Natural killer cell (primary cell): ENCODE measurements around the gene PIK3C2G. TPM values are rescaled to one million over a fixed set of nuclear protein-coding genes. Genes with fewer than 3 reads are reported as not detected.

Source experiments
- ATAC-seq, 3 donors: fragments of 150-1000 bp in 2 of 3; fragments of 200-7000 bp in 1 of 3; cut with Tn5 transposase; 1 replicate in 1 of 3; 2 replicates in 2 of 3; pipeline ENCODE4 v1.10.0; 2021; ENCODE audit warnings: mild to moderate bottlenecking in 2 of 3, moderate library complexity in 2 of 3
- DNase-seq, 2 donors: peaks; one replicate each; pipeline versions ENCODE4 v3.0.0 to v3.0.0-alpha.2; 2013 to 2021; ENCODE audit warnings: mixed read lengths in 1 of 2
- H3K27ac ChIP-seq: one replicate; pipeline ENCODE4 v1.5.1; 2013; ENCODE audit warnings: mild to moderate bottlenecking, low read length
- H3K27me3 ChIP-seq: one replicate; pipeline ENCODE4 v1.6.1; 2013; ENCODE audit warnings: low read length; ENCODE audit not compliant: control insufficient read depth, insufficient read depth
- H3K36me3 ChIP-seq: one replicate; pipeline ENCODE4 v1.6.1; 2013; ENCODE audit warnings: low read length; ENCODE audit not compliant: control insufficient read depth, insufficient read depth
- H3K4me1 ChIP-seq: one replicate; pipeline ENCODE4 v1.6.1; 2013; ENCODE audit warnings: low read length; ENCODE audit not compliant: control insufficient read depth, insufficient read depth
- H3K4me3 ChIP-seq: one replicate; pipeline ENCODE4 v1.5.1; 2013; ENCODE audit warnings: low read length
- H3K9me3 ChIP-seq: one replicate; pipeline ENCODE4 v1.6.1; 2013; ENCODE audit warnings: low read length; ENCODE audit not compliant: control insufficient read depth, insufficient read depth
- H3K27ac Mint-ChIP-seq, 2 donors: one replicate each; pipeline ENCODE4 v1.8.0; 2022; ENCODE audit warnings: mild to moderate bottlenecking in 2 of 2, mixed read lengths in 2 of 2, moderate library complexity in 1 of 2
- H3K27me3 Mint-ChIP-seq, 2 donors: one replicate each; pipeline ENCODE4 v1.8.0; 2022; ENCODE audit warnings: low read depth in 2 of 2, mixed read lengths in 2 of 2
- H3K36me3 Mint-ChIP-seq: one replicate; pipeline ENCODE4 v1.8.0; 2022; ENCODE audit warnings: mixed read lengths
- H3K4me1 Mint-ChIP-seq, 2 donors: one replicate each; pipeline ENCODE4 v1.8.0; 2022; ENCODE audit warnings: mixed read lengths in 2 of 2
- H3K4me3 Mint-ChIP-seq: one replicate; pipeline ENCODE4 v1.8.0; 2022; ENCODE audit warnings: mild to moderate bottlenecking, moderate library complexity, mixed read lengths
- H3K9me3 Mint-ChIP-seq, 2 donors: one replicate each; pipeline ENCODE4 v1.8.0; 2022; ENCODE audit warnings: mixed read lengths in 2 of 2
- WGBS: methylation state at CpG from one replicate; pipeline ENCODE4 v1.1.7; 2013; ENCODE audit warnings: missing lambda C conversion rate; ENCODE audit not compliant: insufficient coverage; 5-methylcytosine and 5-hydroxymethylcytosine counted together
- intact Hi-C: fragments of 100-400 bp; cut with micrococcal nuclease; formaldehyde crosslinking; loops from one replicate; pipeline ENCODE4 v1.14.2; 2022
- total RNA-seq, 4 donors: library from RNA; stranded (reverse); fragments of 120-200 nt in 1 of 4; gene quantifications; one replicate each; pipeline versions ENCODE4 v1.2.3 to v1.2.4, GENCODE V29; 2013 to 2022
- TF ChIP-seq, protein P1 (sequence below): fragments of 200-600 bp; IDR thresholded peaks from one replicate; pipeline ENCODE4 v1.8.0; 2022; ENCODE audit warnings: antibody characterized with exemption

Gene PIK3C2G
- total RNA-seq, 3 donors from 2014 or later (not counting 1 experiment from before 2014, with no cell fraction given) = not detected

DNA sequence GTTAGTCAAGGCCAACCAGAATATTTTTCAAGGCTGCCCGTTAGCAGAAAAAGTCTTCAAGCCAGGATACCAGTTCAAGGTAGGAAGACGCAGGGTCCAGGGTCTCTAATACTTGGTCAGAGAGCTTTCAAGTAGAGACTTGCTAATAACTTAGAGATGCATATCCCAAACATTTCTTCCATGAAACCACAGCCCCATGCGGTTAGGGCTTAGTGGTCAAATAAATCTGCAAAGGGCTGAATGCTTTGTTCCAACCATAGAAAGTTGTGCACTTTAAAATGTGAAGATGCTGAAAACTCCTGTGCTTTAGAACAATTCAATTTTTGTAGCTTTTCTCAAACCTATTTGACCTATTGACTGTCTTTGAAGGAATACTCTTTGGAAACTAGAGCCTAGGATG, 208.9 kb downstream of the PIK3C2G start:
- Mint-ChIP-seq H3K27ac (no peak overlapping the region), H3K9me3 (peaks cover 7 to 11% of the 10 kb centered on the region in 2 donors), H3K4me3 (no peak overlapping the region), H3K4me1 (no peaks in the 10 kb centered on the region), H3K27me3 (no peaks in the 10 kb centered on the region), H3K36me3 (no peaks in the 10 kb centered on the region)
- Histone ChIP-seq H3K36me3 (no peaks in the 10 kb centered on the region), H3K27ac (no peak overlapping the region), H3K4me3 (no peak overlapping the region), H3K9me3 (no peaks in the 10 kb centered on the region), H3K27me3 (no peaks in the 10 kb centered on the region), H3K4me1 (no peaks in the 10 kb centered on the region)
- intact Hi-C loops = no loop called here
- WGBS = 87% methylated on average over 3 of the region's 3 CpGs
- TF ChIP-seq, protein P1, sequence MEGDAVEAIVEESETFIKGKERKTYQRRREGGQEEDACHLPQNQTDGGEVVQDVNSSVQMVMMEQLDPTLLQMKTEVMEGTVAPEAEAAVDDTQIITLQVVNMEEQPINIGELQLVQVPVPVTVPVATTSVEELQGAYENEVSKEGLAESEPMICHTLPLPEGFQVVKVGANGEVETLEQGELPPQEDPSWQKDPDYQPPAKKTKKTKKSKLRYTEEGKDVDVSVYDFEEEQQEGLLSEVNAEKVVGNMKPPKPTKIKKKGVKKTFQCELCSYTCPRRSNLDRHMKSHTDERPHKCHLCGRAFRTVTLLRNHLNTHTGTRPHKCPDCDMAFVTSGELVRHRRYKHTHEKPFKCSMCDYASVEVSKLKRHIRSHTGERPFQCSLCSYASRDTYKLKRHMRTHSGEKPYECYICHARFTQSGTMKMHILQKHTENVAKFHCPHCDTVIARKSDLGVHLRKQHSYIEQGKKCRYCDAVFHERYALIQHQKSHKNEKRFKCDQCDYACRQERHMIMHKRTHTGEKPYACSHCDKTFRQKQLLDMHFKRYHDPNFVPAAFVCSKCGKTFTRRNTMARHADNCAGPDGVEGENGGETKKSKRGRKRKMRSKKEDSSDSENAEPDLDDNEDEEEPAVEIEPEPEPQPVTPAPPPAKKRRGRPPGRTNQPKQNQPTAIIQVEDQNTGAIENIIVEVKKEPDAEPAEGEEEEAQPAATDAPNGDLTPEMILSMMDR = no peak
- ATAC-seq = no peak
- DNase-seq = no peak

DNA sequence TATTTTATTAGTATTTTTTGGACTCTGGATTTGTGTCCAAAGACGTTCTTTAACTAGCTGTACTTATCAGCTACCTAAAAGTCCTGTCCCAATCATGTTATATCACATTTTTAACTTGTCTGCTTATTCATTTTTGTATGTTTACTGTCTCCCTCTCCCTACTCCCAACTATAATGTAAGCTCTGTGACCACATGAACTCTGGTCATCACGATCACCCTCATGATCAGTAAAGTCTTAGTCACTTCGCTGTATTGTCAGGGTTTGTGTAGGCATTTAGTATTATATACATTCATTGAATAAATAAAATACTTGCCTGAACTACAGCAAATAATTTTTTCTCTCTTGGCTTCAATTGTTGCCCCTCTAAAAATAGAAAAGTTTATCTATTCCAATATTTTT, 211.0 kb downstream of the PIK3C2G start:
- intact Hi-C loops = no loop called here
- Mint-ChIP-seq H3K36me3 (no peaks in the 10 kb centered on the region), H3K27ac (no peak overlapping the region), H3K4me3 (no peak overlapping the region), H3K9me3 (peaks cover 12% of the 10 kb centered on the region in 2 donors), H3K27me3 (no peaks in the 10 kb centered on the region), H3K4me1 (no peaks in the 10 kb centered on the region)
- H3K9me3 ChIP-seq = no peaks in the 10 kb centered on the region
- no CpG with 5 or more reads among the region's 3 CpGs for WGBS
- ATAC-seq (no peak), DNase-seq (no peak)
- H3K4me1 ChIP-seq = no peaks in the 10 kb centered on the region
- TF ChIP-seq, protein P1 = no peak
- no peaks in the 10 kb centered on the region for H3K27me3 ChIP-seq
- no peak overlapping the region for H3K4me3 ChIP-seq
- no peaks in the 10 kb centered on the region for H3K36me3 ChIP-seq
- no peak overlapping the region for H3K27ac ChIP-seq

DNA sequence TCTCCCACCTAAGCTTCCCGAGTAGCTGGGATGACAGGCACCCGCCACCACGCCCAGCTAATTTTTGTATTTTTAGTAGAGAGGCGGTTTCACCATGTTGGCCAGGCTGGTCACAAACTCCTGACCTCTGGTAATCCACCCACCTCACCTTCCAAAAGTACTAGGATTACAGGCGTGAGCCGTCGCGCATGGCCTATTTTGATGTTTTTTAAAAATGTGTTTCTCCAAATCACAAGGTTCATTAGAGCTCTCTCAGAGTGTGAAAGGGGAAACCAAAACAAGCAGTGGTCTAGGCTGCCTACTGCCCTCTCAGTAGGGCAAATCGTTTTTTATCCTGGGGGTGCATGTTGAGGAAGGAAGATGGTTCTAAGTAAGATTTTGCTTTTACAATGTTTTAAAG, 211.5 kb downstream of the PIK3C2G start:
- TF ChIP-seq, protein P1 = no peak
- Histone ChIP-seq H3K4me3 (no peak overlapping the region), H3K9me3 (no peaks in the 10 kb centered on the region), H3K4me1 (no peaks in the 10 kb centered on the region), H3K36me3 (no peaks in the 10 kb centered on the region), H3K27me3 (no peaks in the 10 kb centered on the region), H3K27ac (no peak overlapping the region)
- DNase-seq (no peak), ATAC-seq (no peak)
- Mint-ChIP-seq H3K27ac (no peak overlapping the region), H3K36me3 (no peaks in the 10 kb centered on the region), H3K4me3 (no peak overlapping the region), H3K27me3 (no peaks in the 10 kb centered on the region), H3K9me3 (peaks cover 13% of the 10 kb centered on the region in 2 donors), H3K4me1 (no peaks in the 10 kb centered on the region)
- intact Hi-C loops = no loop called here
- 84% methylated on average over 6 of the region's 9 CpGs for WGBS

DNA sequence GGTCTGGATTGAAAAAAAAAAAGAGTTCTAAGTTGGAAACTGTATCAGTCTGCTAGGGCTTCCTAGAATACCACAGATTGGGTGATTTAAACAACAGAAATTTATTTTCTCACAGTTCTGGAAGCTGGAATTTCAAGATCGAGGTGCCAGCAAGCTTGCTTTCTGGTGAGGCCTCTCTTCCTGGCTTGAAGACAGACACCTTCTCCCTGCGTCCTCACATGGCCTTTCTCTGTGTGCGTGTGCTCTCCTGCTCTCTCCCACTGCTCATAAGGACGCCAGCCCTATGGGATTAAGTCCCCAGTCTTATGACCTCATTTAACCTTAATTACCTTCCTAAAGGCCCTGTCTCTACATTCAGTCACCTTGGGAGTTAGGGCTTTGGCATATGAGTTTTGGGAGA, 215.5 kb downstream of the PIK3C2G start:
- WGBS = 83% methylated on average over 4 of the region's 4 CpGs
- no peak for ATAC-seq
- no peak overlapping the region for H3K27ac ChIP-seq
- no peak overlapping the region for H3K4me3 ChIP-seq
- H3K27me3 ChIP-seq = no peaks in the 10 kb centered on the region
- TF ChIP-seq, protein P1 = no peak
- Mint-ChIP-seq H3K4me3 (no peak overlapping the region), H3K27ac (no peak overlapping the region), H3K9me3 (peaks cover 9 to 18% of the 10 kb centered on the region in 2 donors), H3K36me3 (no peaks in the 10 kb centered on the region), H3K27me3 (no peaks in the 10 kb centered on the region), H3K4me1 (no peaks in the 10 kb centered on the region)
- no peaks in the 10 kb centered on the region for H3K36me3 ChIP-seq
- no peak for DNase-seq
- no peaks in the 10 kb centered on the region for H3K4me1 ChIP-seq
- intact Hi-C loops = no loop called here
- no peaks in the 10 kb centered on the region for H3K9me3 ChIP-seq
